NT2/D1 (cell line): Measurements from ENCODE around the gene SCAPER.

ENCODE experiments used
- YY1 ChIP-seq: IDR thresholded peaks from 2 replicates; pipeline ENCODE4 v1.6.1; 2011; ENCODE audit not compliant: insufficient read length, insufficient read depth
- ZNF274 ChIP-seq: IDR thresholded peaks from 2 replicates; pipeline ENCODE4 v1.6.1; 2011; ENCODE audit warnings: mild to moderate bottlenecking, low read depth, low read length

- TF ChIP-seq ZNF274, result no peak
- TF ChIP-seq YY1, result no peak
Measured at GRCh38 chr15:76391847-76392246, 513.3 kb downstream of the SCAPER start.
